GM23248 (cell line): ENCODE results near the gene ETS1. TPM values are rescaled to one million over a fixed set of nuclear protein-coding genes. Genes with fewer than 3 reads are reported as not detected.

Source experiments
- DNase-seq: peaks from one replicate; pipeline ENCODE4 v3.0.0-alpha.2; 2015
- H2AFZ ChIP-seq: fragments of 200-600 bp; sonication (generic); 2 replicates; pipeline ENCODE4 v1.6.1; 2016; ENCODE audit warnings: antibody characterized with exemption
- H3F3A ChIP-seq: fragments of 200-600 bp; sonication (generic); 2 replicates; pipeline ENCODE4 v1.6.1; 2016; ENCODE audit warnings: mild to moderate bottlenecking, antibody characterized with exemption, mixed run types; ENCODE audit not compliant: insufficient read depth
- H3K27ac ChIP-seq: fragments of 200-600 bp; sonication (generic); 2 replicates; pipeline ENCODE4 v1.5.1; 2016; ENCODE audit warnings: mild to moderate bottlenecking
- H3K27me3 ChIP-seq: fragments of 200-600 bp; sonication (generic); replicated peaks from 2 replicates; pipeline ENCODE4 v1.6.1; 2016; ENCODE audit warnings: mild to moderate bottlenecking; ENCODE audit not compliant: insufficient read depth
- H3K36me3 ChIP-seq: fragments of 200-600 bp; sonication (generic); 2 replicates; pipeline ENCODE4 v1.6.1; 2016; ENCODE audit warnings: low read depth, mild to moderate bottlenecking
- H3K4me1 ChIP-seq: fragments of 200-600 bp; sonication (generic); 2 replicates; pipeline ENCODE4 v1.6.1; 2016; ENCODE audit warnings: mild to moderate bottlenecking; ENCODE audit not compliant: insufficient read depth
- H3K4me2 ChIP-seq: fragments of 200-600 bp; sonication (generic); one replicate; pipeline ENCODE4 v1.6.1; 2016; ENCODE audit warnings: mild to moderate bottlenecking; ENCODE audit not compliant: unreplicated experiment
- H3K4me3 ChIP-seq: fragments of 200-600 bp; sonication (generic); 2 replicates; pipeline ENCODE4 v1.5.1; 2016; ENCODE audit warnings: mild to moderate bottlenecking
- H3K79me2 ChIP-seq: fragments of 200-600 bp; sonication (generic); 2 replicates; pipeline ENCODE4 v1.6.1; 2016; ENCODE audit warnings: mild to moderate bottlenecking; ENCODE audit not compliant: insufficient read depth
- H3K9ac ChIP-seq: fragments of 200-600 bp; sonication (generic); 2 replicates; pipeline ENCODE4 v1.6.1; 2016; ENCODE audit warnings: mild to moderate bottlenecking
- H3K9me2 ChIP-seq: fragments of 200-600 bp; sonication (generic); 2 replicates; pipeline ENCODE4 v1.6.1; 2016; ENCODE audit warnings: mixed run types, mild to moderate bottlenecking, moderate library complexity; ENCODE audit not compliant: insufficient read depth
- H3K9me3 ChIP-seq: fragments of 200-600 bp; sonication (generic); one replicate; pipeline ENCODE4 v1.6.1; 2017; ENCODE audit warnings: low read depth
- H4K20me1 ChIP-seq: fragments of 200-600 bp; sonication (generic); 2 replicates; pipeline ENCODE4 v1.6.0; 2016; ENCODE audit not compliant: insufficient read depth
- EZH2 ChIP-seq: fragments of 200-600 bp; sonication (generic); IDR thresholded peaks from 2 replicates; pipeline ENCODE4 v1.6.1; 2018; ENCODE audit warnings: antibody characterized with exemption, mild to moderate bottlenecking; ENCODE audit not compliant: insufficient read depth, poor library complexity, severe bottlenecking
- EZH2phosphoT487 ChIP-seq: fragments of 200-600 bp; sonication (generic); IDR thresholded peaks from 2 replicates; pipeline ENCODE4 v1.6.1; 2018; ENCODE audit warnings: antibody characterized with exemption, moderate library complexity, mild to moderate bottlenecking, low read depth; ENCODE audit not compliant: insufficient read depth
- WGBS, 2 experiments: methylation state at CpG; one replicate each; pipeline ENCODE4 v1.1.6; 2015 to 2017; ENCODE audit warnings: low lambda C conversion rate in 2 of 2, low coverage in 1 of 2; ENCODE audit errors: missing lambda C conversion rate in 2 of 2; 5-methylcytosine and 5-hydroxymethylcytosine counted together
- in situ Hi-C: fragments of 300-500 bp; cut with MboI; formaldehyde crosslinking; loops from 2 replicates; pipeline ENCODE4 v1.15.0; 2020
- polyA plus RNA-seq: library from polyadenylated mRNA; unstranded; fragments of >200 nt; fragmentation: Nextera tagmentation; extraction: Ambion mirVana; gene quantifications from 2 replicates; pipeline ENCODE4 v1.2.1, GENCODE V29; 2016
- total RNA-seq: library from RNA; depleted of rRNA; stranded (reverse); fragments of >200 nt; shearing (Covaris generic); gene quantifications from 2 replicates; pipeline ENCODE4 v1.2.3, GENCODE V29; 2014

The ETS1 gene
- total and polyA plus RNA-seq, 2 experiments from 2014 or later, result 19.9 to 61.0 TPM

GRCh38 chr11:128575174-128575960 lies 12.0 kb downstream of the ETS1 start:
- Histone ChIP-seq H3K79me2 (no peaks in the 10 kb centered on the region), H2AFZ (no peak overlapping the region), H3K4me3 (no peak overlapping the region), H3K9ac (no peak overlapping the region), H3K9me3 (no peaks in the 10 kb centered on the region), H3F3A (no peaks in the 10 kb centered on the region), H4K20me1 (no peaks in the 10 kb centered on the region), H3K27me3 (0 out of 2 replicates have a peak, but pooled peaks cover 4% of the 10 kb centered on the region), H3K36me3 (no peaks in the 10 kb centered on the region), H3K4me2 (no peak overlapping the region), H3K4me1 (0 out of 2 replicates have a peak, but pooled peaks cover 4% of the 10 kb centered on the region), H3K9me2 (no peaks in the 10 kb centered on the region), H3K27ac (no peak overlapping the region)
- WGBS, 2 experiments, result 96 to 97% methylated on average over 9 of the region's 9 CpGs
- in situ Hi-C loops, result no loop called here
- DNase-seq, result no peak
- no peak for TF ChIP-seq EZH2
- no peak for TF ChIP-seq EZH2phosphoT487

DNA sequence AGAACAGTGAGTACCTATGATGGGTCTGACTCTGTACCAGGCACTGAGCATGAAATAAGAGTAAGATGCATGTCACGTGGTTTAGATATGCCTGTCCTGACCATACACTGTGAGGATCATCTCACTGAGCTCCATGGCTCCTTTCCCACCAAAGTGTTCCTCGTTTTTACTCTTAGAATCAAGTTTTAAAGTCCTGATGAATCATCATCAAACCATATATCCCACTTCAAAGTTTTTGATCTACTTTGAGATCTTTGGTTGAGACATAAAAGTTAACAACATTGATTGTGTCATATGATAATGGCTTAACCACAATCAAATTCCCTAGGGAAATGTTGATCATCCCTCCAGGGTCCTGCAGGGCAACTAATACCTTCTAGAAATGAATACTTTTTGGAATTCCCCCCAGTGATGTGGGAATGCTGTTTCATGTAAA lies 12.8 kb downstream of the ETS1 start:
- Histone ChIP-seq H3K79me2 (no peaks in the 10 kb centered on the region), H3K27ac (no peak overlapping the region), H3K9me3 (no peaks in the 10 kb centered on the region), H2AFZ (no peak overlapping the region), H3K4me3 (no peak overlapping the region), H3K36me3 (no peaks in the 10 kb centered on the region), H3K4me2 (no peak overlapping the region), H3K9ac (no peak overlapping the region), H3K27me3 (0 out of 2 replicates have a peak, but pooled peaks cover 4% of the 10 kb centered on the region), H4K20me1 (no peaks in the 10 kb centered on the region), H3F3A (no peaks in the 10 kb centered on the region), H3K4me1 (0 out of 2 replicates have a peak, but pooled peaks cover 4% of the 10 kb centered on the region), H3K9me2 (no peaks in the 10 kb centered on the region)
- 53 to 55% methylated on average over 2 of the region's 2 CpGs for WGBS, 2 experiments
- TF ChIP-seq EZH2phosphoT487 (no peak), EZH2 (no peak)
- in situ Hi-C loops, result no loop called here
- DNase-seq, result no peak

GRCh38 chr11:128573638-128574037 lies 13.7 kb downstream of the ETS1 start:
- Histone ChIP-seq H3K9me2 (no peaks in the 10 kb centered on the region), H3K4me1 (0 out of 2 replicates have a peak, but pooled peaks cover 4% of the 10 kb centered on the region), H3F3A (no peaks in the 10 kb centered on the region), H2AFZ (no peak overlapping the region), H3K27me3 (0 out of 2 replicates have a peak, but pooled peaks cover 4% of the 10 kb centered on the region), H3K27ac (no peak overlapping the region), H3K9ac (no peak overlapping the region), H3K79me2 (no peaks in the 10 kb centered on the region), H3K4me3 (no peak overlapping the region), H3K36me3 (no peaks in the 10 kb centered on the region), H3K9me3 (no peaks in the 10 kb centered on the region), H4K20me1 (no peaks in the 10 kb centered on the region), H3K4me2 (no peak overlapping the region)
- TF ChIP-seq EZH2phosphoT487 (no peak), EZH2 (no peak)
- 93 to 96% methylated on average over 5 of the region's 5 CpGs for WGBS, 2 experiments
- in situ Hi-C loops, result no loop called here
- DNase-seq, result no peak

- Histone ChIP-seq H3F3A (no peaks in the 10 kb centered on the region), H3K9me2 (no peaks in the 10 kb centered on the region), H3K27ac (no peak overlapping the region), H3K4me3 (no peak overlapping the region), H3K4me2 (no peak overlapping the region), H3K4me1 (0 out of 2 replicates have a peak, but pooled peaks cover 4% of the 10 kb centered on the region), H3K9me3 (no peaks in the 10 kb centered on the region), H3K36me3 (no peaks in the 10 kb centered on the region), H3K9ac (no peak overlapping the region), H4K20me1 (no peaks in the 10 kb centered on the region), H3K27me3 (0 out of 2 replicates have a peak, but pooled peaks cover 4% of the 10 kb centered on the region), H2AFZ (no peak overlapping the region), H3K79me2 (no peaks in the 10 kb centered on the region)
- DNase-seq, result no peak
- WGBS, 2 experiments, result 89 to 90% methylated on average over 5 to 6 of the region's 6 CpGs
- TF ChIP-seq EZH2phosphoT487, result no peak
- TF ChIP-seq EZH2, result no peak
- in situ Hi-C loops, result no loop called here
Observed at GRCh38 chr11:128572965-128573364, 14.4 kb downstream of the ETS1 start.
